ENCODE data around the gene NEGR1.

DNA sequence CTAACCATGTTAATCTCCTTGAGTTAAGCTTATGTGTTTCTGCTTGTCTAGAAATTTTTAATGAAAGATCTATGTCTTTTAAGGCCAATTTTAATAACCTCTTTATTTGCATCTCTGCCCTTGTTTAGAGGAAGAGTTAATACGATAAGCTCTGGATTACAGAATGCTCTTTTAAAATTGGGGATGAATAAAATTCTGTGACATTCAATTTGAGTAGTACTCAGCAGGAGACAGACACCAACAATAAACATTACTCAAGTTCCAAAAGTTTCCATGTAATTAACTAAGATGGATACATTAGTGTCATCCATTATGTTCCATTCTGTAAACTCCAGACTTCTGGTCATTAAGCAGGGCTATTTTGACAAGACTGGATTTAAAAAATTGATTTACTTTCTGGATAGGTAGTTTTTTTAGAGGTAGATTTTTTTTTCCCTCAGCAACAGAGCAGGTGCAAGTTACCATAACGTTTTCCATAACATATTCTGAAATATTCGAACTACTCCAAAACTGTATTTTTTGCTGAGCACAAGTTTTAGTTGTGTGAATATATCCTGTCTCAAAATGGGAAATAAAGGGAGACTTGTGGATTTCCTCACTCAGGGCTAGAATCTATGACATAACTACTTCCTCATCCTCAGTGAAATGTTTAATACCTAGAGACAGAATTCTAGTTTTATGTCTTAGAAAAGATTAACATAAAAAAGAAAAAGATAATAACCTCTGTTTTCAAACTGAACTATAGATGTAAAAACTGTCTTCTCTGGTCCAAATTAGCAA lies 221.7 kb downstream of the NEGR1 start:
- TF ChIP-seq ELF4 (CRISPR knock-in tag; IDR thresholded peaks at IDR 0.05), result no peak
- no peak for TF ChIP-seq ZNF12 (CRISPR knock-in tag; IDR thresholded peaks at IDR 0.05)
- no peak for TF ChIP-seq TAF15 (IDR thresholded peaks at IDR 0.05; ENCODE audit: low read depth, low read length)
- no peak for TF ChIP-seq GTF2A2 (tag; IDR thresholded peaks at IDR 0.05)
- TF ChIP-seq, protein P1, sequence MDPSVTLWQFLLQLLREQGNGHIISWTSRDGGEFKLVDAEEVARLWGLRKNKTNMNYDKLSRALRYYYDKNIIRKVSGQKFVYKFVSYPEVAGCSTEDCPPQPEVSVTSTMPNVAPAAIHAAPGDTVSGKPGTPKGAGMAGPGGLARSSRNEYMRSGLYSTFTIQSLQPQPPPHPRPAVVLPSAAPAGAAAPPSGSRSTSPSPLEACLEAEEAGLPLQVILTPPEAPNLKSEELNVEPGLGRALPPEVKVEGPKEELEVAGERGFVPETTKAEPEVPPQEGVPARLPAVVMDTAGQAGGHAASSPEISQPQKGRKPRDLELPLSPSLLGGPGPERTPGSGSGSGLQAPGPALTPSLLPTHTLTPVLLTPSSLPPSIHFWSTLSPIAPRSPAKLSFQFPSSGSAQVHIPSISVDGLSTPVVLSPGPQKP (CRISPR knock-in tag; IDR thresholded peaks at IDR 0.05), result no peak
